Activated CD4-positive, alpha-beta T cell treated with anti-CD3 and anti-CD28 coated beads, Interleukin-2, amount 50 U/mL, for 1 hour (primary cell): ENCODE data around the gene CCDC174.

Experiments
- DNase-seq: peaks from one replicate; pipeline ENCODE4 v3.0.0-alpha.2; 2020

The CCDC174 gene

DNA sequence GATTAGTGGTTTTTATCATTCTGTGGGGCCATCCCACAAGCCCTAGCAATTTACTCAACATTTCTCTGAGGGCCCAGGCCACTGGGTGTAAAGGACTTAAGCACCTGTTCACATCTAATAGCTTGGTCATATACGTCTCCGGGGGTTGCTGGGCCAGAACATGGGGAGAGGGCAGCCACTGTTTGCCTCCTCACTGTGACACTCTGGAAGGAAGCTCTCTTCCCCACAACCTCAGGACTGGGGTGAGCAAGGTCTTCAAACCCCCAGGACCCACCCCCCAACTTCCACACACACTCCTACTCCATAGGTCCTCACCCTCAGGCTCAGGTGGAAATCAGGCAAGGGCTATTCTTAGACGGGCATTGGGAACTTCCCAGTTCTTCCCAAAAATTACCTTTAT is 52.2 kb downstream of the CCDC174 start:
- DNase-seq, result no peak

DNA sequence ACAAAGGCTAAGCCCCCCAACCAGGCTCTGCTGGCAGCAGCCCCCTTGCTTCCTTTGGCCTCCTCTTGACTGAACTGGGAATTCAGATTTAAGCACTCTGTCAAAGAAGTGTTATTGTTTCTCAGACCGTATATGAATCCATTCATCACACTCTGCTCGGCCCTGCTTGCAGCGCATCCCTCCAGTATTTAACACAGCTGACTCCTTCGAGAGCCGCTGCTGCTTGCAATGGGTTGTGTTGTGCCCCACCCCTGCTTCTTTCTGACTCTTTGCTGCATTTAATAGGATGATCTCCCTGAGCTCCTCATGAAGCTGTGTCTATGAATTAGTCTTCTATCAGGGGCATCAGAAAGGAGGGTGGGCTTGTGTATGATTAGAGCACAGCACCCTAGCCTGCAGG is 54.5 kb downstream of the CCDC174 start:
- no peak for DNase-seq

DNA sequence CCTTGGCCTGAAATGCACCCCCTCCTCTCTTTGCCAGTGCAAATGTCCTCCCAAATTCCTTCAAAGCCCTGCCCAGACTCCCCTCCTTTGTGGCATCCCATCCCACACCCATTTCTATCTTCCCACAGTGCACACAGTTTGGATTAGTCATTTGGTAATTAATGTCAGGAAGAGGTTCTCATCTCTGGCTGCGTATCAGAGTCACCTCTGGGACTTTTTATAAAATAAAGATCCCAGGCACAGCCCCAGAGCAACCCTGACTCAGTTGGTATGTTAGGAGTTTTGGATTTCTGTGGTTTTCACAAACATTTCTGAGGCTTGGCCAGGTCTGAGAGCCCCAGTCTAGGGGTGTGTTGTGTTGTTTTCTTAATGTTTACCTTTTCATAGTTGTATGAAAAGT is 65.0 kb downstream of the CCDC174 start:
- no peak for DNase-seq

DNA sequence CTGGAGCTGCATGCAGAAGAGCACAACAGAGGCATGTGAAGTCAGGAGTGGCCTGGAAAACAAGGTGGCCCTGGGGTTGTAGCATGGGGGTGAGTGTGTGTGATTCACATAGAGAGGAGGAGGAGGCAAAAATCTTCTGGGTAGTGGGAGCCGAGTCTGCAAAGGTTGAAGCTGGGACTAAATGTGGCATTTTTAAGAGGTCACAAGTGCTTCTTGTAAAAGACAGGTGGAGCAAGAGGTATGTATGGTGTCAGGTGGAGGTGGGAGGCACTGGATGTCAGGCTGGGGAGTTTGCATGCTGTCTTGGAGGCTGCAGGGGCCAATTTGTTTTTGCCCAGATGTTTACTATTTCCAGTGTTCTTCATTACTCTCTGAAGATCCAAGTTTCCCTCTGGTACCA is 65.7 kb downstream of the CCDC174 start:
- DNase-seq, result no peak

GRCh38 chr3:14718539-14718938 is 67.0 kb downstream of the CCDC174 start:
- DNase-seq, result no peak

GRCh38 chr3:14719006-14719405 is 67.4 kb downstream of the CCDC174 start:
- no peak for DNase-seq

DNA sequence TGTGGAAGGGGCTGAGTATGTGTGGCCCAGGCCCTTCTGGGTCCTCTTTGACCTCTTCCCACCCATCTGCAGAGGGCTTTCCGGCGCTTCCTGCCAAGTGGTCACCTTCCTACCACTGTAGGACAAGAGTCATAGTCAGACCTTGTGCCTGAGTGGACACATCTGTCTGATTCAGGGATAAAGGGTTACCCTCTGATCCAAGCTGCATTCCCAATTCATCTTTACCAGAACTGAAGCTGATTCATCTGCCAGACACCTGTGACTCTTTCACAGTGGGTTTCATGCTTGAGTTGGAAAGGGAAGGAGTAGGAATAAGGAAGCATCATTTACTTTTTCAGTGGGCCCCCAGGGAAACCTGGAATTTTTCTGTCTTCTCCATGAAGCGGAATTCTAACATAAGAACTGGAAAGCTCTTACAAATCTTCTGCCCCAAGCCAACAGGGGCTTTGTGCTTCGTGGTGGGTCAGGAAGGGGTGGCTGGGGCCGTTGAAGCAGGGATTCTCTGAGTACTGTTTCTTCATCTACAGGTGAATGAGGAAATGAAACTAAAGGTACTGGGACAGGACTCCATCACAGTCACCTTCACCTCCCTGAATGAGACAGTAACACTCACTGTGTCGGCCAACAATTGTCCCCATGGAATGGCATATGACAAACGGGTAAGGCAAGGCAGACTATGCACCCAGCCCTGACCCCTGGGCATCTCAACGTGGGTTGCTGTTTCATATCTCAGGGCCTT is 69.7 kb downstream of the CCDC174 start:
- no peak for DNase-seq
